OCI-M2 (cell line): ENCODE measurements around the gene GDF15.

ENCODE experiments used
- DNase-seq: peaks from one replicate; lab custom pipeline; 2025; ENCODE audit not compliant: unreplicated experiment; lab: John Stamatoyannopoulos, UW

Gene GDF15

DNA sequence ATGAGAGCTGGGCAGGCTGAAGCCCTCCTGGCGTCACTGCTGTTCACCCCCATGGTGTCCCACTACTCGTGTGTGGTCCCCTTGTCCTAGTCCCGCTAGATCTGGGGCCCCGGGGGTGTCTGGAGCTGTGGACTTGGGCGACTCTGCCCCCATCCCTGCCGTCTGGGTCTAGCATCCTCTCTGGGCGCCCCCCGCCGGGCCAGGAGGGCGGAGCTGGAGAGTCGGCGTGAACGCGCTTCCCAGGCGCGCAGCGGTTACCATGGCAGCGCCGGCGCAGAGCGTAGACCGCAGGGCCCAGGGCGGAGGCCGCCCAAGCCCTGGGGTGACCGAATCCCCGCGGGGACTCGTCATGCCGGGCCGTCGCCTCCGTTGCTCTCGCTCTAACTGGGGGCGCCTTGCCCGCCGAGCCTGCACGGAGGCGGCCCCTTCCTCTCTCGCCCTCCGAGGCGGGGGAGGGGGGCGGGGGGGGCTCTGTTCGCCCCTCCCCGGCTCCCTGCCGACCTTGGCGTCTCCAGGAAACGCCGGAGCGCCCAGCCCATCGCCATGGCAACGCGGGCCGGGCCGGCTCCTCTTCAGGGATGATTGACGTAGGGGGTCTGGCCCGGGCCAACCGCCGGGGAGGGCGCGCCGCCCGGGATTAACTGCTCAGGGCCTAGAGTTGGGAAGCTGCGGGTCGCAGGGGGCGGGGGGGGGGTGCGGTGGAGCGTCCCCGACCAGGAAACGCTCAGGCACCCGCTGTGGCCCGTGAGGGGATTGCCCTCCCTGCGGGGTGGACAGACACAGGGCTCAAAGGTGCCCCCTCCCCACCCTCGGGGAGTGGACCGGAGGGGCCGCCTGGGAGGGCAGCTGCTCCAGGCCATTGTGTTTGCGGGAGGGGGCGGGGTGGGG lies 43.1 kb downstream of the GDF15 start:
- DNase-seq: no peak

GRCh38 chr19:18429717-18430416 lies 43.9 kb downstream of the GDF15 start:
- DNase-seq: no peak

GRCh38 chr19:18430417-18431144 lies 44.6 kb downstream of the GDF15 start:
- no peak for DNase-seq

- no peak for DNase-seq
Measured at GRCh38 chr19:18431351-18432197, 45.6 kb downstream of the GDF15 start.

GRCh38 chr19:18432275-18433014 lies 46.5 kb downstream of the GDF15 start:
- no peak for DNase-seq

DNA sequence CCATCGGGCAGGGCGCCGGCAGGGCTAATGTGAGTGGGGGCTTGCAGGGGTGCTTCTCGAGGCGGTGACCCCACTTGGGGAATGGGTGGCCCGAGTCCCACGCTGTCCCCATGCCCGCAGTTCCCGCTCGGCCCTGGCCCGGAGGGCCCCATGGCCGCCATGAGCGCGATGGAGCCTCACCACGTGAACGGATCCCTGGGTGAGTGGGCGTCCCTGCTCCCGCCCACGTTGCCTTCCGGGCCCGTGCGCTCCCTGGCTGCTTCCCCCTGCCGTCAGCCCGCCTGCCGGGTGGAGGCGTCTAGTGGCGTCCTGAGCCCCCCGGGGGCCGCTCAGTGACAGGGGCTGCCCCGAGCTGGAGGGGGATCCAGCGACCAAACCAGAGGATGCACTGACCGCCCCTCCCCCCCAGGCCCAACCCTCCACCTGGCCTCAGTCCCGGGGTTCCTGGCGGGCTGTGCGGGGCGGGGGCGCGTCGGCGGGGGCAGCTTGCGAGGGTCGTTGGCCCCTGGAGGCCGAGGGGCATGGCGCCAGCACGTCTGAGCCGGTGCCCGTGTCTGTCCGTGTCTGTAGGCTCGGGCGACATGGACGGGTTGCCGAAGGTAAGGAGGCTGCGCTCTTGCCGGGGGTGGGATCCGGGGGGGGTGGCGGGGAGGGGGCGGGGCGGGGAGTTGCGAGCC lies 47.2 kb downstream of the GDF15 start:
- DNase-seq: no peak

- DNase-seq: no peak
Measured at GRCh38 chr19:18433735-18434398, 47.9 kb downstream of the GDF15 start.

DNA sequence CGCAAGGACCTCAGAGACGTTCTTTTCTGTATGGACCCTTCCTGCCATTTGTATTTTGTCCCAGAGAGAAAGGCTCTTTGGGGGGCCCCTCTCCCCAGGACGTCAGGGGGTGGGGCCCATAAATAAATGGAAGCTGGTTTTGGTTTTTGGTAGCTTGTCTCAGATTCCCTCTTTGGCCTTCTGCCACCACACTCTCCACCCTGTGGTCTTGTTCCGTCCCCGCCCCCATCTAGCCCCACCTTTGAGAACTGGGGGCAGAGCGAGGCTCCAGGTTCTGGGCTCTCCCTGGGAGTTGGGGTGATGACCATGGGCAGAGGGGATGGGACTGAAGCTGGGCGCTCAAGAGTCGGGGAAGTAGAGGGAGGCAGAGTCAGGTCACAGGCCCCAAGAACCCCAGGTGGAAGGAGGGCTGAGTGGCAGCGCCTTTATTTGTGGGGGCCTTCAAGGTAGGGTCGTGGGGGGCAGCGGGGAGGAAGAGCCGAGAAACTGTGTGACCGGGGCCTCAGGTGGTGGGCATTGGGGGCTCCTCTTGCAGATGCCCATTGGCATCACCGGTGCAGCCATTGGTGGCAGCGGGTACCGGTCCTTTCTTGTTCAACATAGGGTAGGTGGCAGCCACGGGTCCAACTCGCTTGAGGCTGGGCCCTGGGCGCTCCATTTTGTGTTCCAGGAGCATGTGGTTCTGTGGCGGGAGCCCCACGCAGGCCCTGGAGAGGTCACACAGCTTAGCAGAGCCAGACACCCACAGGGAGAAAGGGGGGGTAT lies 48.6 kb downstream of the GDF15 start:
- DNase-seq: no peak

DNA sequence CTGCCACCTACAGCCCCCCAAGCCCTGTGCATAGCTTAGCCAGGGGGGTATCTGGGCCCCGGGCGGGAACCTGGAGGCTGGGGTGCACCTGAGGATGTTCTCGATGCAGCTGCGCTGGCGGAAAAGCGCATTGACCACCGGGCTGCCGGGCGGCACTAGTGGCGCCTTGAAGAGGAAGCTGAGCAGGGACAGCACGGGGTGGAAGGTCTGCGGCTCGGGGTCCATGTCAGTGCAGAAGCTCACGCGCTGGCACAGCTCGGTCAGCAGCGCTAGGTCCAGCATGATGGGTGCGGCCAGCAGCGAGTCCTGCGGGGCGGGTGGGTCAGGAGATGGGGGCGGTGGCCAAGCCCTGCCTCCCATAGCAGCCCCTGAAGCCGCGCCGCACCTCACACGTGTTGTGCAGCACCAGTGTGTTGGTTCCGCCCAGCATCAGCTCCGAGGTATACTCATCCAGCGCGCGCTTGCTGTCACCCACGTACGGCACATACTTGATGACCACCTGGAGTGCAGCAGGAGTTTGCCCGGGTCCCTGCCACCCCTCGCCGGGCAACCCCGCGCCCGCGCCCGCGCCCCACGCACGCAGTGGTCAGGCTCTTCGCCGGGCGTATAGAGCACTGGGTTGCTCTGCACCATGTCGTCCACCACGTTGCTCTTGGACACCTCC lies 49.4 kb downstream of the GDF15 start:
- DNase-seq: no peak

DNA sequence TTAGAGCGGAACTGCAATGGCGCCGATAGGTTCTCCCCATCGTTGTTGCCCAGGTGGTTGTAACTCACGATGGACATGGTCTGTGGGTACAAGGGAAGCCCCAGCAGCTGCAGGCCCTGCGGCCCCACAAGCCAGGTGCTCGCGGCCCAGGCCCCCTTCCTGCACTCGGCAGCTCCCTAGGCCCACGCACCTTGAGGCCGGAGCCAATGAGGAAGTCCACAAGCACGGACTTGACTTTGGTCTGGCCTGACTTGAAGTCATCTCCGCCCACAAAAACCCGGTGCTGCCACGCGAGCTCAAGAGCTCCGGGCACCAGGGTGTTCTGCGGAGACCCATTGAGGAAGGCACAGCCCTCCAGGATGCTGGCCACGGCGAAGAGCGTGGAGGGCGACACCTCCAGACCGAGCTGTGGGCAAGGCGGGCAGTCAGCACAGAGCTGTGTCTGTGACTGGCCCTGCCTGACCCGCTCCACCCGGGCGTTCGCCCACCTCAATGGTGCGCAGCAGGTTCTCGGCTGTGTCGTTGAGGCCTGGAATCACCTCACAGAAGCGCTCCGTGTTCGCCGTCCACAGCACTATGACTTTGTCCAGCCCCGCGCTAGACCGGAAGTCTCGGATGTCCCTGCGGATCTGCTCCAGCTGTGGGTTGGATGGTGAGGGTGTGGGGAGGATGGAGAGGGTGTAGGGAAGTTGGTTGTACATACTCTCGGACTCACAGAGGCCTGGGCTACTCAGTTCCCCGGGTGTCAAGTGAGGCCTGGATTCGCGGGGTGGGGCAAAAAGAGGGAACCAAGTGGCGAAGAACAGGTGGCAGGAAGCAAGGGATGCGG lies 50.1 kb downstream of the GDF15 start:
- no peak for DNase-seq

GRCh38 chr19:18436671-18437490 lies 50.9 kb downstream of the GDF15 start:
- DNase-seq: peak; percentile 41

DNA sequence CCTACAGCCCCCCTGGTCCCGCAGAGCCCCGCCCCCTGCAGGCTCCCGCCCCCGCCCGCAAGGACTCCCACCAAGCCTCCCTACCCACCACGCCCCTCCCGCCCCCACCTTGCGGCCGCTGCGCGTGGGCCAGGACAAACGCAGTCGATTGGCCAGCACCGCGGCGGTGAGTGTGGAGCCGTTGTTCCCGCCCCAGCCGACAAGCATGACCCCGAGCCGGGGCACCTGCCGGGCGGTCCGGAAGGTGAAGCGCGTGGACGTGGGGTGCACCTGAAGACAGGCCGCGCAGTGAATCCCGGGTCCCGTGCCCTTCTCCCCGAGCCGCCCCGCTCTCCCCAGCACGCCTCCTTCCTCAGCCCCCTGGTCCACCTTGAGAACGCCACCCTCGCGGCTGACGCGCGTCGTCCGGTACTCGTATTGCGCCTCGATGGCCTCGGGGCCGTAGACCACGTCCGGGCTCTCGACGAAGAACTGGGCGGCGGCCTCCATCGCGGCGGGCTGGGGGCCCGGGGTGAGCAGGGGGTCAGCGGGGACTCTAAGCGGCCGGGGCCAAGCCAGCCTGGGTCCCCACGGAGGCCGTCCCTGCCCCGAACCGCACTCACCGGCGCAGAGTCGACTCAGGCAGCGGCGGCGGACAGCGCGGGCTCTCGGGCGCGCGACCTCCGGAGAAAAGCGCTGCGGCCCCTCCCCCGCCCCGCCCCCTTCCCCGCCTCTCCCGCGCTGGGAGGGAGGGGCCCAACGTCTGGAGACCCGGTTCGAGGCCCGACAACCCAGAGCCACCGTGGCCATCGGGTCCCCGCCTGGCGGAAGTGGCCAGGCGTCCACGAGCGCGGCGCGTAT lies 51.8 kb downstream of the GDF15 start, which contains the start of gene ISYNA1:
Gene ISYNA1 (minus strand): TSS at position 643 of the 840 bp plus-strand sequence. CDS start 154 bp downstream, at position 489.
- DNase-seq: peak; percentile 40

GRCh38 chr19:18438331-18439024 lies 52.5 kb downstream of the GDF15 start:
- peak; percentile 52 for DNase-seq
